Measurements from ENCODE around the gene C2orf49.

- TF ChIP-seq, protein P1, sequence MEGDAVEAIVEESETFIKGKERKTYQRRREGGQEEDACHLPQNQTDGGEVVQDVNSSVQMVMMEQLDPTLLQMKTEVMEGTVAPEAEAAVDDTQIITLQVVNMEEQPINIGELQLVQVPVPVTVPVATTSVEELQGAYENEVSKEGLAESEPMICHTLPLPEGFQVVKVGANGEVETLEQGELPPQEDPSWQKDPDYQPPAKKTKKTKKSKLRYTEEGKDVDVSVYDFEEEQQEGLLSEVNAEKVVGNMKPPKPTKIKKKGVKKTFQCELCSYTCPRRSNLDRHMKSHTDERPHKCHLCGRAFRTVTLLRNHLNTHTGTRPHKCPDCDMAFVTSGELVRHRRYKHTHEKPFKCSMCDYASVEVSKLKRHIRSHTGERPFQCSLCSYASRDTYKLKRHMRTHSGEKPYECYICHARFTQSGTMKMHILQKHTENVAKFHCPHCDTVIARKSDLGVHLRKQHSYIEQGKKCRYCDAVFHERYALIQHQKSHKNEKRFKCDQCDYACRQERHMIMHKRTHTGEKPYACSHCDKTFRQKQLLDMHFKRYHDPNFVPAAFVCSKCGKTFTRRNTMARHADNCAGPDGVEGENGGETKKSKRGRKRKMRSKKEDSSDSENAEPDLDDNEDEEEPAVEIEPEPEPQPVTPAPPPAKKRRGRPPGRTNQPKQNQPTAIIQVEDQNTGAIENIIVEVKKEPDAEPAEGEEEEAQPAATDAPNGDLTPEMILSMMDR (IDR thresholded peaks at IDR 0.05): no peak
- no peak for TF ChIP-seq POLR2A (IDR thresholded peaks at IDR 0.05)
These were observed 48.6 kb downstream of the C2orf49 start for GRCh38 chr2:105385731-105386540.
